Ectodermal cell (in vitro differentiated cells): ENCODE data around the gene RANGAP1.

Experiments
- H3K27ac ChIP-seq: 2 replicates; pipeline ENCODE4 v1.7.0; 2013; ENCODE audit warnings: mild to moderate bottlenecking, low read depth, low read length; ENCODE audit not compliant: insufficient read depth, poor library complexity, severe bottlenecking
- H3K27me3 ChIP-seq: 2 replicates; pipeline ENCODE4 v1.7.0; 2013; ENCODE audit warnings: mild to moderate bottlenecking, low read length; ENCODE audit not compliant: insufficient read depth, control insufficient read depth, poor library complexity, severe bottlenecking
- H3K36me3 ChIP-seq: one replicate; pipeline ENCODE4 v1.7.0; 2013; ENCODE audit warnings: low read length; ENCODE audit not compliant: control insufficient read depth, insufficient read depth
- H3K4me1 ChIP-seq: one replicate; pipeline ENCODE4 v1.7.0; 2013; ENCODE audit warnings: low read length; ENCODE audit not compliant: control insufficient read depth, insufficient read depth
- H3K4me3 ChIP-seq: 2 replicates; pipeline ENCODE4 v1.7.0; 2013; ENCODE audit warnings: low read depth, low read length, control low read depth; ENCODE audit not compliant: insufficient read depth
- H3K9me3 ChIP-seq: 2 replicates; pipeline ENCODE4 v1.7.0; 2013; ENCODE audit warnings: mild to moderate bottlenecking, low read length, moderate library complexity; ENCODE audit not compliant: control insufficient read depth
- WGBS, 2 experiments: methylation state at CpG; one replicate each; pipeline ENCODE4 v1.1.7; 2013; ENCODE audit warnings: missing lambda C conversion rate in 2 of 2; 5-methylcytosine and 5-hydroxymethylcytosine counted together

Gene RANGAP1

GRCh38 chr22:41280854-41281253 is 5.1 kb downstream of the RANGAP1 start:
- Histone ChIP-seq H3K4me1 (peaks cover 9% of the 10 kb centered on the region), H3K9me3 (no peaks in the 10 kb centered on the region), H3K27me3 (no peaks in the 10 kb centered on the region), H3K36me3 (peaks cover 43% of the 10 kb centered on the region), H3K27ac (no peak overlapping the region), H3K4me3 (no peak overlapping the region)
- WGBS, 2 experiments, result 90 to 99% methylated on average over 2 of the region's 2 CpGs

GRCh38 chr22:41280065-41280464 is 5.9 kb downstream of the RANGAP1 start:
- no peak overlapping the region for H3K27ac ChIP-seq
- 95 to 96% methylated on average over 3 of the region's 3 CpGs for WGBS, 2 experiments
- H3K4me1 ChIP-seq, result peaks cover 8% of the 10 kb centered on the region
- no peaks in the 10 kb centered on the region for H3K27me3 ChIP-seq
- peaks cover 47% of the 10 kb centered on the region for H3K36me3 ChIP-seq
- no peak overlapping the region for H3K4me3 ChIP-seq
- H3K9me3 ChIP-seq, result no peaks in the 10 kb centered on the region

GRCh38 chr22:41274856-41275255 is 11.1 kb downstream of the RANGAP1 start:
- no peaks in the 10 kb centered on the region for H3K9me3 ChIP-seq
- no peak overlapping the region for H3K27ac ChIP-seq
- H3K4me3 ChIP-seq, result no peak overlapping the region
- no peaks in the 10 kb centered on the region for H3K4me1 ChIP-seq
- no peaks in the 10 kb centered on the region for H3K27me3 ChIP-seq
- 93 to 97% methylated on average over 4 of the region's 4 CpGs for WGBS, 2 experiments
- peaks cover 60% of the 10 kb centered on the region for H3K36me3 ChIP-seq

GRCh38 chr22:41273128-41273527 is 12.9 kb downstream of the RANGAP1 start:
- Histone ChIP-seq H3K36me3 (peaks cover 59% of the 10 kb centered on the region), H3K9me3 (no peaks in the 10 kb centered on the region), H3K4me1 (no peaks in the 10 kb centered on the region), H3K27me3 (no peaks in the 10 kb centered on the region), H3K27ac (no peak overlapping the region), H3K4me3 (no peak overlapping the region)
- WGBS, 2 experiments, result 93 to 94% methylated on average over 7 of the region's 7 CpGs

GRCh38 chr22:41271787-41272186 is 14.2 kb downstream of the RANGAP1 start:
- Histone ChIP-seq H3K4me1 (no peaks in the 10 kb centered on the region), H3K4me3 (no peak overlapping the region), H3K27ac (no peak overlapping the region), H3K9me3 (no peaks in the 10 kb centered on the region), H3K36me3 (peaks cover 61% of the 10 kb centered on the region), H3K27me3 (no peaks in the 10 kb centered on the region)
- 91 to 97% methylated on average over 9 of the region's 9 CpGs for WGBS, 2 experiments

- H3K4me1 ChIP-seq, result no peaks in the 10 kb centered on the region
- peaks cover 57% of the 10 kb centered on the region for H3K36me3 ChIP-seq
- H3K27ac ChIP-seq, result no peak overlapping the region
- H3K9me3 ChIP-seq, result no peaks in the 10 kb centered on the region
- no peaks in the 10 kb centered on the region for H3K27me3 ChIP-seq
- 93 to 95% methylated on average over 16 of the region's 16 CpGs for WGBS, 2 experiments
- H3K4me3 ChIP-seq, result no peak overlapping the region
These were observed 18.0 kb downstream of the RANGAP1 start for GRCh38 chr22:41267958-41268357.

GRCh38 chr22:41264408-41264941 is 21.5 kb downstream of the RANGAP1 start:
- Histone ChIP-seq H3K9me3 (no peaks in the 10 kb centered on the region), H3K27ac (no peak overlapping the region), H3K4me3 (no peak overlapping the region), H3K36me3 (peaks cover 72% of the 10 kb centered on the region), H3K27me3 (no peaks in the 10 kb centered on the region), H3K4me1 (no peaks in the 10 kb centered on the region)
- whole genome bisulfite sequencing, 2 experiments, result 95 to 97% methylated on average over 15 of the region's 15 CpGs

- Histone ChIP-seq H3K27me3 (no peaks in the 10 kb centered on the region), H3K9me3 (no peaks in the 10 kb centered on the region), H3K36me3 (peaks cover 72% of the 10 kb centered on the region), H3K4me3 (no peak overlapping the region), H3K4me1 (no peaks in the 10 kb centered on the region), H3K27ac (no peak overlapping the region)
- 86 to 94% methylated on average over 2 of the region's 2 CpGs for WGBS, 2 experiments
These were observed 22.3 kb downstream of the RANGAP1 start for GRCh38 chr22:41263704-41264103.

- WGBS, 2 experiments, result 96 to 97% methylated on average over 15 of the region's 15 CpGs
- Histone ChIP-seq H3K27me3 (no peaks in the 10 kb centered on the region), H3K36me3 (peaks cover 70% of the 10 kb centered on the region), H3K9me3 (no peaks in the 10 kb centered on the region), H3K4me3 (no peak overlapping the region), H3K4me1 (peaks cover 4% of the 10 kb centered on the region), H3K27ac (no peak overlapping the region)
These were observed 23.7 kb downstream of the RANGAP1 start for GRCh38 chr22:41262250-41262765.

- peaks cover 67% of the 10 kb centered on the region for H3K36me3 ChIP-seq
- H3K27ac ChIP-seq, result no peak overlapping the region
- H3K27me3 ChIP-seq, result no peaks in the 10 kb centered on the region
- 92 to 94% methylated on average over 12 of the region's 12 CpGs for WGBS, 2 experiments
- no peak overlapping the region for H3K4me3 ChIP-seq
- no peaks in the 10 kb centered on the region for H3K9me3 ChIP-seq
- H3K4me1 ChIP-seq, result peaks cover 8% of the 10 kb centered on the region
These were observed 24.3 kb downstream of the RANGAP1 start for GRCh38 chr22:41261541-41262249.
